ENCODE measurements around the gene KCNN2.

KCNN2 gene

GRCh38 chr5:114437936-114438335, 76.1 kb downstream of the KCNN2 start:
- DNase-seq (ENCODE audit: low read depth, low spot score) = no peak
- TF ChIP-seq CTCF (IDR thresholded peaks at IDR 0.05; ENCODE audit: low read depth, low read length) = no peak
- in situ Hi-C loops (cut with HindIII; ENCODE audit: low sequenced_read_pairs) = no loop called here
- H3K4me3 ChIP-seq (ENCODE audit: low read depth, low read length) = no peak overlapping the region

GRCh38 chr5:114438471-114438870, 76.6 kb downstream of the KCNN2 start:
- in situ Hi-C loops (cut with HindIII; ENCODE audit: low sequenced_read_pairs) = no loop called here
- no peak for DNase-seq (ENCODE audit: low read depth, low spot score)
- no peak for TF ChIP-seq CTCF (IDR thresholded peaks at IDR 0.05; ENCODE audit: low read depth, low read length)
- no peak overlapping the region for H3K4me3 ChIP-seq (ENCODE audit: low read depth, low read length)

GRCh38 chr5:114447084-114447773, 85.4 kb downstream of the KCNN2 start:
- in situ Hi-C loops (cut with HindIII; ENCODE audit: low sequenced_read_pairs) = no loop called here
- no peak for DNase-seq (ENCODE audit: low read depth, low spot score)
- TF ChIP-seq CTCF (IDR thresholded peaks at IDR 0.05; ENCODE audit: low read depth, low read length) = peak; percentile 32

GRCh38 chr5:114448481-114448880, 86.6 kb downstream of the KCNN2 start:
- DNase-seq (ENCODE audit: low read depth, low spot score) = no peak
- TF ChIP-seq CTCF (IDR thresholded peaks at IDR 0.05; ENCODE audit: low read depth, low read length) = no peak
- in situ Hi-C loops (cut with HindIII; ENCODE audit: low sequenced_read_pairs) = no loop called here

More at GRCh38 chr5:114447084-114447773, 85.4 kb downstream of the KCNN2 start:
- no peak overlapping the region for H3K4me3 ChIP-seq (ENCODE audit: low read depth, low read length)

GRCh38 chr5:114449860-114450421, 88.1 kb downstream of the KCNN2 start:
- peak; percentile 52 for DNase-seq (ENCODE audit: low read depth, low spot score)
- peak; percentile 91 for TF ChIP-seq CTCF (IDR thresholded peaks at IDR 0.05; ENCODE audit: low read depth, low read length)
- in situ Hi-C loops (cut with HindIII; ENCODE audit: low sequenced_read_pairs) = no loop called here
- no peak overlapping the region for H3K4me3 ChIP-seq (ENCODE audit: low read depth, low read length)

More at GRCh38 chr5:114448481-114448880, 86.6 kb downstream of the KCNN2 start:
- no peak overlapping the region for H3K4me3 ChIP-seq (ENCODE audit: low read depth, low read length)

- H3K4me3 ChIP-seq (ENCODE audit: low read depth, low read length) = no peak overlapping the region
- no peak for DNase-seq (ENCODE audit: low read depth, low spot score)
- in situ Hi-C loops (cut with HindIII; ENCODE audit: low sequenced_read_pairs) = no loop called here
- no peak for TF ChIP-seq CTCF (IDR thresholded peaks at IDR 0.05; ENCODE audit: low read depth, low read length)
Observed at GRCh38 chr5:114450437-114450836, 88.6 kb downstream of the KCNN2 start.
